HG02885 (cell line): Measurements from ENCODE around the gene MARCHF6.
A peak's percentile ranks its signal among the peaks of the same experiment; 100 is the strongest.
"Not testable (repeated sequence)": the region's sequence is repeated elsewhere in the genome, so short reads cannot be mapped to it uniquely, and the experiment has no call there.

ENCODE experiments used
- ATAC-seq: cut with Tn5 transposase; IDR thresholded peaks from one replicate; pipeline ENCODE4 v1.9.1; 2021; ENCODE audit warnings: mild to moderate bottlenecking; ENCODE audit not compliant: unreplicated experiment, poor library complexity

MARCHF6 gene

DNA sequence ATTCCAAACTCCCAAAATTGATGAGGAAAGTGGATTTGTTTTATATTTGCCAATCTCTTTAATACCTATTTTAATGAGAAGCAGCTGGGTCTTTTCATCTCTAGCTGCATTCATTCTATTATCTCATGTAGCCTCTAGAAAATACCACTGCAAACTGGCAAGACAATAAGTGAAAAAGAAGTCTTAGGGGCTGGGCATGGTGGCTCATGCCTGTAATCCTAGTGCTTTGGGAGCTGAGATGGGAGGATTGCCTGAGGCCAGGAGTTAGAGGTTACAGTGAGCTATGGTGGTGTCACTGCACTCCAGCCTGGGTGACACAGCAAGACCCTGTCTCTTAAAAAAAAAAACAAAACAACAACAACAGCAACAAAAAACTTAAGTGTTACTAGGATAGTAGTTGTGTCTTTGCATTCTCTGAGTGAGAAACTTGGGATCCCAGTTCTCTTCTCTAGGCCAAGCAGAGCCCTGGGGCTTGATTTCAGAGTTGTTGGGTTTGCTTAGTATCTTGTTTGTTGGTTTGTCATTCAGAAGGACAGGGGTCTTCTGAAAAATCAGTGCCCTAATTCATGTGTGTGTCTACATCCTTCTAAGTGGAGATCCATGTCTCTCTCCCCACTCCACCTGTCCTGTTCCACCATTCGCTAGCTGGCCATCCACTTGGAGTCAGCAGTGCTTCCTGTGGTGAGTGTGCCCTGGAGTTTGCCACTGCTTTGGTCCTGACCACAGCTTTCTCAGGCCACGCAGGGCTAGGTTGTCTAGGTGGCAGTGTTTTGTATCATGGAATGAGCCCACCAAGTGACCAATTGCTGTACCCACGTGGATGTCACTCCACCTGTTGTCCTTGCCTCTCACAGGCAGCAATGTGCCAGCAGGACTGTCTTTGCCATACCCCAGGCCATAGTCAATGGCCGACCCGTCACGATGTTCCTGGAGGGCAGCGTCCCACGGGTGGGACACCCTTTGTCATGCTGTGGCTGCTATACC lies 19.5 kb downstream of the MARCHF6 start:
- no peak for ATAC-seq

DNA sequence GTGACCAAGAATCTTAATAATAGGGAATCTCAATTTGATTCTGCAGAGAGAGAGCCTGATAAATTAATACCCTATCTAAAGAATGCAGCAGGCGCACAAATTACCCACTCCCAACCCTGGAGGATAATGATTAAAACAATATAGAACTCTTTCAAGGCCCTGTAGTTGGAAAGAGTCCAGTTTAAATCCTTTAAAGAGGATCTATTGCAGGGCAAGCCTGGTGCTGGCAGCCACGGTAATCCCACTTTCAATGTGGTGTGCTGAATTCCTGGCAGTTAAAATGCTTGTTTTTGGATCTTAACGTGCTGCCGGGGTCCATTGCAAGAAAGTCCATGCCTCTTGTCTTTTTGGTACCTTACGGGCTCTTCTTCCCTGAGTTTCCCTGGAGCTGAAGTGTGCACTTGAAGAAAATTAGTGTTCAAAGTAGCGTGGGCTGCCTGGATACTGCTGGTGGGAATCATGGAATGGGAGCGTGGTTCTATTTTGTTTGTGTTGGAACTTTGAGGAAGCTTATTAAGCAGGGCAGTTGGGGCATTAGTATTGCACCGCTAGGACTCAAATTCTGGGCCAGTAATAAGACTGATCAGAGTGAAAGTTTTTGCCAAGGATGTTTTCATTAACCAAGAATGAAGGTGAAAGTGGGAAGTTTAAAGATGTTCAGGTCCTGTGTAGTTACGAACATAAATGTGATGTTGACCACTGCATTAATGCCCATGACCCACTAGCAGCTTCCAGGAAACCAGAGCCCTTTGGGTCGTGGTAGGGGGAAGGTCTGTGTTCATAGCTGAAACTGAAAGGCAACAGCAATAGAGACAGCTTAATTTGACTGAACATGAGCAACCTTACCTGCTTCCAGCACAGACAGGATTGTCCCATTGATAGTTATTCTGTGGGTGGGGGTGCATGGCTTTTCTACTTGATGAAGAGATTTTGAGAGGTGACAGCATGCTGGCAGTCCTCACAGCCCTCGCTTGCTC lies 20.8 kb downstream of the MARCHF6 start:
- no peak for ATAC-seq

DNA sequence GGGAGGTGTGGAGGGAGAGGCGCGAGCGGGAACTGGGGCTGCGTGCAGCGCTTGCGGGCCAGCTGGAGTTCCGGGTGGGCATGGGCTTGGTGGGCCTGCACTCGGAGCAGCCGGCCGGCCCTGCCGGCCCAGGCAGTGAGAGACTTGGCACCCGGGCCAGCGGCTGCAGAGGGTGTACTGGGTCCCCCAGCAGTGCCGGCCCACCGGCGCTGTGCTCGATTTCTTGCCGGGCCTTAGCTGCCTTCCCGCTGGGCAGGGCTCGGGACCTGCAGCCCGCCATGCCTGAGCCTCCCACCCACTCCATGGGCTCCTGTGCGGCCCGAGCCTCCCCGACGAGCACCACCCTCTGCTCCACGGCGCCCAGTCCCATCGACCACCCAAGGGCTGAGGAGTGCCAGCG lies 21.7 kb downstream of the MARCHF6 start:
- not testable (repeated sequence) for ATAC-seq

DNA sequence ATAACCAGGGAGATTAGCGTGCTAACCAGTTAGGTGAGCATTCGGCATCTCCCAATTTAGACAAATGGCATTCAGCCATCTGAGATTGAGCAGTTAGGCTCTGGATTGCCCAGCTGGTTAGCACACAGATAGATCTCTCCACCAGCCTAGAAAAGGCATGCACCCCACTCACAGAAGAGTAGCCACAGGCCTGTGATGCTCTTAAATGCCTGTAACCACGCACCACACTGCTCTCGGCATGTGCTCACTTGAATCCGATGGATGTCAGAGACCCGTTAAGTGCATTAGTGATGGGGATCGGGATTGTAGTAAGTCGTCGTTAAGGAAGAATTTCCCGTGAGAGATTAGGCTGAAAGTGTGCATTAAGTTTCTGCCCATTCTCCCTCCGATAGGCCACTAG lies 23.0 kb downstream of the MARCHF6 start:
- ATAC-seq, result no peak

DNA sequence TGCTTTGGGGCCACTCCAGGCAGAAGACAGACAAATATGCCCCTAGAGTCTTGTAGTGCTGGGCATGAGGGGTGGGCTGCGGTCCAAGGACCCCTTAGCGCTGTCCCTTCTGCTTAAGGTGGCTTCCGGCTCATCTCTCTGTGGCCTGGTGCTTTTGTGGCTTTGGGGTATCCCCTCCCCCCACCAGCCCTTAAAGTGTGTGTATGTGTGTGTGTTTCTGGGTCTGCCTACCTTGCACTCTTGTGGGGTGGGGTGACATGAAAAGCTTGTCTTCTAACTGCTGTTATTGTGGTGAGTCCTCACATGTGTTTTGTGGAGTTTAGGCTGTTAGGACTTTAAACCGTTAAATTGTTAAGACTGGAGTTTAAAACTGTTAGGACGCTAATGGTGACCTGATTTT lies 23.6 kb downstream of the MARCHF6 start:
- no peak for ATAC-seq

DNA sequence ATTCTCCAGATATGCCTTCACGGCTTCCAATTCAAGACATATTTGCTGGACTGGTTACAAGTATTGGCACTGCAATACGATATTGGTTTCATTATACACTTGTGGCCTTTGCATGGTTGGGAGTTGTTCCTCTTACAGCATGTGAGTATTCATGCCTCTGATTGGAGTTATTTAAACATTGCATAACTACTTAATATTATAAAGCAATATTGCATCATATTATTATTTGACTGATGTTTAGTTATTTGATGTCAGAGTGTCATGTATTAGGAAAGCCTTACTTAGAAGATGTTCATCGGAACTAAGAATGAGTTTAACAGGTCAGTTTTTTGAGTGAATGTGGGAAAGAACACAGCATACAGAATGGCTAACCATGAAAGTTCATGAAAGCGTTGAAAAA lies 28.3 kb downstream of the MARCHF6 start:
- ATAC-seq, result no peak

DNA sequence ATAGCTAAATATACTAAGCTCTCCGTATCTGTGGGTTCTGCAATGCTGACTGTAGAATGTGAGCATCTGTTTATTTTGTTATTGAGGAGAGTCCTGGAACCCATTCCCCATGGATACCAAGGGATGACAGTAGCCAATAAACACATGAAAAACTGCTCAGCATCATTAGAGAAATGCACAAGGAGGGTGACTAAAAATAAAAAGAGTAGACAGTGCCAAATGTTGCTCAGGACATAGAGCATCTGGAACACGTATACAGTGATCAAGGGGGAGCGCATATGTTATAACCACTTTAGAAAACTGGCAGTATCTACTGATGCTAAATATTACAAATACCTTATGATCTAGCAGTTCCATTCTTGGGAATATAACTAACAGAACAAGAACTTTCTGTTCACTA lies 31.0 kb downstream of the MARCHF6 start:
- no peak for ATAC-seq

DNA sequence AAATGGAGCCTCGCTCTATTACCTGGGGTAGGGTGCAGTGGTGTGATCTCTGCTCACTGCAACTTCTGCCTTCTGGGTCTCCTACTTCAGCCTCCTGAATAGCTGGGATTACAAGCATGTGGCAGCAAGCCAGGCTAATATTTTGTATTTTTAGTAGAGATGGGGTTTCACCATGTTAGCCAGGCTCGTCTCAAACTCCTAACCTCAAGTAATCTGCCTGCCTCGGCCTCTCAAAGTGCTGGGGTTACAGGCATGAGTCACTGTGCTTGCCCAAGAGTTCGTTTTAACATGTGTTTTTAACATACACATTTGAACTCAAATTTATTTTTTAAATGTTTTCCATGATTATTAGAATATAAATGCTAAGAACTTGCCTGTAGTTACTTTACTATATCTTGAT lies 34.2 kb downstream of the MARCHF6 start:
- no peak for ATAC-seq

DNA sequence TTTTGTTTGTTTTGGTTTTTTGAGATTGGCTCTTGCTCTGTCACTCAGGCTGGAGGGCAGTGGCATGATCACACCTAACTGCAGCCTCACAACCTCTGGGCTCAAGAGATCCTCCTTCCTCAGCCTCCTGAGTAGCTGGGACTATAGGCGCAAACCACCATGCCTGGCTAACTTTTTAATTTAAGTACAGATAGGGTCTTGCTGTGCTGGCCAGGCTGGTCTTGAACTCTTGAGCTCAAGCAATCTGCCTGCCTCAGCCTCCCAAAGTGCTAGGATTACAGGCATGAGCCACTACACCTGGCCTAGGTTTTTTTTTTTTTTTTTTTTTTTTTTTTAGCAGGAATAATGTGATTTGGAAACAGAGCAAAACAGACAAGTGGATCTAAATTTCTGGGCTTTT lies 37.6 kb downstream of the MARCHF6 start:
- ATAC-seq, result no peak

DNA sequence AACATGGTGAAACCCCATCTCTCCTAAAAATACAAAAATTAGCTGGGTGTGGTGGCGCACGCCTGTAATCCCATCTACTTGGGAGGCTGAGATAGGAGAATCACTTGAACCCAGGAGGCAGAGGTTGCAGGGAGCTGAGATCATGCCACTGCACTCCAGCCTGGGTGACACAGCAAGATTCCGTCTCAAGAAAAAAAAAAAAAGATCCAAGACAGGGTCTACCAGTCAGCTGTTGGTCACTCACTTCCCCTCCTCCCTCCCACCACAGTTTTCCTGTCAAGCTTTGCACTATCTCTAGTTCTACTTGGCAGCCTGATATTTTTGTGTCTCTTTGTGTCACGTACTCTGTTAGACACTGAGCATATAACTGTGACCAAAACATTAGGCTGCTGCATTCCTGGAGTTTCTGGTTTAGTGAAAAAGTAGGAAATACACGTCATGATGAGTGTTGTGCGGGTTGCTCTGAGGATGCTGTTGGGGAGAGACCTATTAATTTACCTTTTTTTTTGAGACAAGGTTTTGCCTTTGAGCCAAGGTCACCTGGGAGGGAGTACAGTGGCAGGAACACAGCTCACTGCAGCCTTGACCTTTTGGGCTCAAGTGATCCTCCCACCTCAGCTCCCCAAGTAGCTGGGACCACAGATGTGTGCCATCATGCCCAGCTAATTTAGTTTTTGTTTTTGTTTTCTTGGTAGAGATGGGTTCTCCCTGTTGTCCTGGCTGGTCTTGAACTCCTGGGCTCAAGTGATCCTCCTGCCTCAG lies 39.3 kb downstream of the MARCHF6 start:
- ATAC-seq, result not testable (repeated sequence)

DNA sequence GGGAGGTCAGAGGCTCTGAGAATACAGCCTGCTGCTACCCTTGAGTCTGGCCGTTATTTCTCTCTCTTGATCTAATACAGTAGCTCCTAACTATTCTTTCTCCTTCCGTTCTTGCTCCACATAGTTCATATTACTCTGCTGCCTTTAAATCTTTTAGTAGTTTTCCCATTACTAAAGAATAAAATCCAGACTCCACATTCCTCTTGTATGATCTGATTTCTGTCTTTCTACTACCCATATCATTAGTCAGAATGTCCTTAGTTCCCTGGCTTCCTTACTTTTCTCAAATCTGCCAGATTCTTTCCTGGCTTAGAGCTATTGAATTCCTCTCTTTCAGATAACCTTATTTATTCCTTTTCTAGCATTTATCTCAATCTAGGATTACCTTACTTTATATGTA lies 40.0 kb downstream of the MARCHF6 start:
- no peak for ATAC-seq

DNA sequence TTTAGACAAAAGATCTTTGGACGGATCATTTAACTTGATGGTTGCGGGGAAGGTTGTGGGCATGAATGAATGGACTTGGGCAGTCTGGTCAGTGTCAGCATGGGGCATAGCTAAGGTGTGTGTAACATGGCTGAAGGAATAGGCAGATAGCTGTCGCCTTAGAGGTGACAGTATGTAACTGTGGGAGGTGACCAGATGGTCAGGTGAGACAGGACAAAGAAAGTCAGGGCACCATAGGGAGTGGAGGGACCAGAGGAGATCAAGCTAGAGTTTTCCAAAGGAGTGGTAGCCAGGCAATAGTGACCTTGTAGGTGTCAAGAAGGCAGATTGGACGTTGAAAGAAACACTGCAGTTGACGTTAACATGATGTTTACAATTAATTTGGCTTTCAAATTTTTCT lies 43.1 kb downstream of the MARCHF6 start:
- no peak for ATAC-seq

DNA sequence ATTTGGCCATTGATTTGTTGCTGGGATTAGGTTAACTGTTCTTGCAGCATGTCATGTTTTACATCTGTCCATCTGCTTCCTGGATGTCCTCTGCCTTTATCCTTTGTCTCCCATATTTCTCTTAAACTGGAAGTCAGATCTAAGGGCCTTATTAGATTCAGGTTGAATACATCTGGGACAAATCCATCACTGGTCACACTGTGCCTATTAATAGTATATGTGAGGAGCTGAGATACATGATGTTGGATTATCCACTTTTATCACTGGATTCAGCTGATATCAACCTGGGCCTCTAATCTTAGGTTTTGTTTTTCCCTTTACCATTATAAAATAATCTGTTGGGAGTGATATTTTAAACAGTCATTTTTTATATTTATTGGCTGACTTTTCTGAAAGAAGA lies 46.3 kb downstream of the MARCHF6 start:
- no peak for ATAC-seq

DNA sequence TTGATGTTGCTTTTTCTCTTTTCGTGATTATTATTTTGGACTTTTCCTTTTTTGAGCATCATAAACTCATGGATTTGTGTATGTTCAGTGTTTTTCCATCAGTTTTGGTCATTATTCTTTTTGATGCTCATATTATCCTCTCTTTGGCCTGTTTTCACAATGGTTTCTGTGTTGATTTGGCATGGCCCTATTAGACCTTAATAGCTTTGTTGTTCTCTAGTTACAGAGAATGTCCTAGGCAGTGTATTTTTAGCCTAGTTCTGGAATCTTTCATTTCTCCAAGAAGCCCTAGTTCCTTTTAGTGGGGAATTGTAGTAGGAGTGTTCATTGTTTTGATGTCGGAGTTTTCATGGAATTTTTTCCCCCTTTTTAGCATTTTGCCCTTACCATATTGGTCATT lies 46.9 kb downstream of the MARCHF6 start:
- no peak for ATAC-seq

DNA sequence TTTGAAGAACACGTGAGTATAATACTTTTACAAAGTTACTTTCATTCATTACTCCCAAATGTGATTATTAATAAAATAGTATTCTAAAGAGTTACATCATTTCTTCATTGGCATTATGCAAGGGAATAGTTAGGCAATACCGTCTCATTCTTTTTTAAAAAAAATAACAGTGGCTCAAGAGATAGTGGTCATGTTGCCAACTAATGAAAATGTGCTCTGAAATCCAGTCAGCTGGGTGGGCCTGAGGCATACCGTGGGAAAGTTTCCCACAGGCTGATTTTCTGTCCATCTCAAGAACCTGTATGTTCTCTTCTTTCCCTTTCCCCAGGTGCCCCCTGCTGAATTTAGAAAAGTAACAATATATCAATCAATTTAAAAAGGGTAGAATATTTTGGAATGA lies 47.3 kb downstream of the MARCHF6 start:
- no peak for ATAC-seq

DNA sequence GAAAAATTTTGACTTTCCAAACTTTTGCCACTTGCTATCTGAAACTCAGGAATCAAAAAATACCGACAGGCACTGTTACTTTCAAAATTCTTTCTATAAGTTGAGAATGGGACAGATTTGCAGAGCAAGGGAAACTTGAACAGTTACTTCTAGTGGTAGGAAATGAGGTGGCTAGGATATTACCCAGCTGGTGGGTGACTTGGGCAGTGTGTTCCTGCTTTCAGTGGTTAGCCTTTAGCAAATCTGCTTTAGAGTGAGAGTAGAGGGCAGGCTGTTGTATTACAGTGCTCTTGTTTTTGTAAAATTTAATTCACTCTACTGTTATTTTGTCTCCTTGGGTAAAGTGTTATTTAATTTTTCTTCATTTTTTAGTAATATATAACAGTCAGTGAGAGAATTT lies 48.0 kb downstream of the MARCHF6 start:
- peak; percentile 54 for ATAC-seq
